K562 (cell line): Measurements from ENCODE around the gene PLAAT4. TPM values are rescaled to one million over a fixed set of nuclear protein-coding genes. Genes with fewer than 3 reads are reported as not detected.

Source experiments
- ATAC-seq: fragments of 200-7000 bp; cut with Tn5 transposase; 3 replicates; pipeline ENCODE4 v1.9.1; 2020; ENCODE audit warnings: moderate library complexity
- BruUV-seq: library from RNA; stranded (reverse); fragments of 400-500 nt; replicated peaks from 2 replicates; lab custom pipeline; 2021; lab: Mats Ljungman, UMichigan
- CTCF ChIA-PET: fragments of 300-600 bp; formaldehyde crosslinking; extraction: SDS; loops from one replicate; lab custom pipeline; 2021; ENCODE audit warnings: low intra/inter-chr PET ratio; lab: Yijun Ruan, JAX
- POLR2A ChIA-PET: fragments of 300-600, 350-650 bp; sonication (Branson Sonifier 250); formaldehyde crosslinking; extraction: SDS; loops from one replicate; lab custom pipeline; 2021; ENCODE audit warnings: antibody characterized with exemption, inconsistent platforms; lab: Yijun Ruan, JAX
- DNase-seq, 4 experiments: peaks; one replicate each; pipeline versions ENCODE4 v3.0.0 to v3.0.0-alpha.2; 2011 to 2018; ENCODE audit warnings: low spot score in 3 of 4, mixed read lengths in 3 of 4; ENCODE audit errors: extremely low read depth in 1 of 4
- FAIRE-seq: peaks from 2 replicates; lab custom pipeline; 2011; peaks lifted over from hg19 to GRCh38; lab: Jason Lieb, UNC
- H2AFZ ChIP-seq: 2 replicates; pipeline ENCODE4 v1.6.0; 2011; ENCODE audit warnings: low read depth, low read length, control low read depth, inconsistent platforms
- H3K27ac ChIP-seq: fragments of 200-600 bp; 3 replicates; pipeline ENCODE4 v1.8.0; 2011; ENCODE audit warnings: low read depth, mild to moderate bottlenecking, control low read depth, inconsistent platforms, low read length, moderate library complexity, mixed read lengths; ENCODE audit errors: extremely low read depth
- H3K27me3 ChIP-seq, 2 experiments: fragments of 300-600 bp in 1 of 2; 2 replicates in 1 of 2; 3 replicates in 1 of 2; pipeline versions ENCODE4 v1.6.0 to v1.8.0; 2011; ENCODE audit warnings: inconsistent platforms in 2 of 2, low read length in 2 of 2, mild to moderate bottlenecking in 1 of 2, mixed read lengths in 1 of 2, moderate library complexity in 1 of 2; ENCODE audit not compliant: control insufficient read depth in 2 of 2, insufficient read depth in 2 of 2
- H3K36me3 ChIP-seq: fragments of 300-600 bp; 3 replicates; pipeline ENCODE4 v1.8.0; 2011; ENCODE audit warnings: mild to moderate bottlenecking, low read length, inconsistent platforms; ENCODE audit not compliant: control insufficient read depth, insufficient read depth
- H3K4me1 ChIP-seq, 2 experiments: fragments of 200-600 bp in 1 of 2; replicated peaks in 1 of 2; 2 replicates in 1 of 2; 3 replicates in 1 of 2; pipeline versions ENCODE4 v1.5.1 to v1.8.0; 2011; ENCODE audit warnings: inconsistent platforms in 2 of 2, low read length in 2 of 2, mild to moderate bottlenecking in 1 of 2, mixed read lengths in 1 of 2, moderate library complexity in 1 of 2; ENCODE audit not compliant: control insufficient read depth in 2 of 2, insufficient read depth in 2 of 2
- H3K4me2 ChIP-seq: 2 replicates; pipeline ENCODE4 v1.6.1; 2011; ENCODE audit warnings: low read length, control low read depth, inconsistent platforms, mixed read lengths; ENCODE audit not compliant: insufficient read depth
- H3K4me3 ChIP-seq: fragments of 200-600 bp; sonication (generic), shearing (Covaris generic); 2 replicates; pipeline ENCODE4 v1.5.1; 2016; ENCODE audit warnings: control low read depth, inconsistent platforms
- H3K79me2 ChIP-seq: fragments of 200-600 bp; 3 replicates; pipeline ENCODE4 v1.8.0; 2011; ENCODE audit warnings: low read length, inconsistent platforms; ENCODE audit not compliant: control insufficient read depth, insufficient read depth
- H3K9ac ChIP-seq, 2 experiments: 2 replicates each; pipeline versions ENCODE4 v1.6.0 to v1.6.1; 2011; ENCODE audit warnings: low read depth in 2 of 2, low read length in 2 of 2, control low read depth in 1 of 2, inconsistent platforms in 1 of 2, mild to moderate bottlenecking in 1 of 2, mixed read lengths in 1 of 2; ENCODE audit not compliant: insufficient read depth in 1 of 2
- H3K9me1 ChIP-seq: one replicate; pipeline ENCODE4 v1.6.0; 2011; ENCODE audit warnings: inconsistent platforms, mild to moderate bottlenecking, low read length, moderate library complexity; ENCODE audit not compliant: control insufficient read depth, insufficient read depth
- H3K9me3 ChIP-seq: replicated peaks from 2 replicates; pipeline ENCODE4 v1.5.1; 2011; ENCODE audit warnings: low read depth, low read length, inconsistent platforms; ENCODE audit not compliant: control insufficient read depth, insufficient read depth
- H4K20me1 ChIP-seq: replicated peaks from 2 replicates; pipeline ENCODE4 v1.6.1; 2011; ENCODE audit warnings: low read length, inconsistent platforms, mixed read lengths; ENCODE audit not compliant: control insufficient read depth, insufficient read depth
- GABPB1 ChIP-seq: sonication (generic); formaldehyde crosslinking; IDR thresholded peaks from 2 replicates; pipeline ENCODE4 v1.8.0; 2022; ENCODE audit warnings: mild to moderate bottlenecking, missing genetic modification reagents
- MLLT1 ChIP-seq, 2 experiments: fragments of 450-650 bp; IDR thresholded peaks; 2 replicates each; pipeline ENCODE4 v1.6.1; 2016
- NFRKB ChIP-seq: fragments of 450-650 bp; IDR thresholded peaks from 2 replicates; pipeline ENCODE4 v1.6.1; 2016; ENCODE audit warnings: low read depth
- NONO ChIP-seq, 2 experiments: fragments of 200-400 bp in 1 of 2; fragments of 450-650 bp in 1 of 2; formaldehyde crosslinking in 1 of 2; IDR thresholded peaks; 2 replicates each; pipeline ENCODE4 v1.6.1; 2017; ENCODE audit warnings: low read depth in 2 of 2, mild to moderate bottlenecking in 2 of 2, moderate library complexity in 2 of 2, low read length in 1 of 2
- TRIM28 ChIP-seq: fragments of 450-650 bp; IDR thresholded peaks from 2 replicates; pipeline ENCODE4 v1.6.1; 2017
- WGBS: fragments of 100-300 bp; shearing (Covaris generic); methylation state at CpG from one replicate; pipeline ENCODE4 v1.1.6; 2016; ENCODE audit warnings: low coverage, mixed read lengths; ENCODE audit not compliant: insufficient coverage; ENCODE audit errors: missing lambda C conversion rate; 5-methylcytosine and 5-hydroxymethylcytosine counted together
- in situ Hi-C: fragments of 300-500 bp; cut with MboI; formaldehyde crosslinking; loops from 4 replicates; pipeline ENCODE4 v1.15.0; 2018; ENCODE audit warnings: inconsistent platforms, mixed read lengths
- intact Hi-C: fragments of 100-400 bp; cut with micrococcal nuclease; formaldehyde crosslinking; loops from 2 replicates; pipeline ENCODE4 v1.14.2; 2022
- polyA plus RNA-seq, 8 experiments: library from polyadenylated mRNA; depleted of rRNA in 4 of 8; stranded (reverse) in 5 of 8; unstranded in 3 of 8; fragments of >200 nt; fragmentation: Nextera tagmentation in 2 of 8; fragmentation: Illumina TruSeq in 1 of 8; extraction: Ambion mirVana in 2 of 8; extraction: Trizol in 1 of 8; gene quantifications; 2 replicates each; pipeline versions ENCODE4 v1.2.1 to v1.2.3, GENCODE V29; 2011 to 2014; ENCODE audit warnings: inconsistent platforms in 1 of 8, missing spikeins in 1 of 8
- total RNA-seq, 7 experiments: library from RNA; depleted of rRNA in 6 of 7; stranded (reverse); fragments of >200 nt in 6 of 7; fragmentation: Illumina TruSeq in 2 of 7; extraction: Trizol in 2 of 7; gene quantifications; 2 replicates each; pipeline versions ENCODE4 v1.2.1 to v1.2.3, GENCODE V29; 2011 to 2021; ENCODE audit warnings: low replicate concordance in 1 of 7
- TF ChIP-seq, protein P1 (sequence below), 2 experiments: fragments of 450-650 bp; conservative IDR thresholded peaks; 2 replicates each; pipeline ENCODE4 v1.6.1; 2017; ENCODE audit warnings: mild to moderate bottlenecking in 2 of 2, moderate library complexity in 2 of 2

PLAAT4 gene
- total and polyA plus RNA-seq, 9 of the 15 experiments (the other 6 are each of a cell fraction or from before 2014, with no cell fraction given): 0.54 to 3.0 (median 1.3) TPM; not detected in 1

GRCh38 chr11:63530021-63530420, 6.6 kb upstream of the PLAAT4 start:
- ATAC-seq: no peak
- 67% methylated on average over 2 of the region's 2 CpGs for whole genome bisulfite sequencing
- in situ Hi-C loops: no loop called here
- H3K4me1 ChIP-seq: peaks cover 1 to 47% of the 10 kb centered on the region in 2 experiments; a peak in 4 of 5 replicates
- TF ChIP-seq NFRKB (no peak), NONO (IDR thresholded peaks at IDR 0.05; ENCODE audit: low read depth in 2 of 2, low read length in 1 of 2) (no peak), MLLT1 (IDR thresholded peaks at IDR 0.05) (no peak), TRIM28 (no peak), GABPB1 (CRISPR knock-in tag) (no peak)
- TF ChIP-seq, protein P1, sequence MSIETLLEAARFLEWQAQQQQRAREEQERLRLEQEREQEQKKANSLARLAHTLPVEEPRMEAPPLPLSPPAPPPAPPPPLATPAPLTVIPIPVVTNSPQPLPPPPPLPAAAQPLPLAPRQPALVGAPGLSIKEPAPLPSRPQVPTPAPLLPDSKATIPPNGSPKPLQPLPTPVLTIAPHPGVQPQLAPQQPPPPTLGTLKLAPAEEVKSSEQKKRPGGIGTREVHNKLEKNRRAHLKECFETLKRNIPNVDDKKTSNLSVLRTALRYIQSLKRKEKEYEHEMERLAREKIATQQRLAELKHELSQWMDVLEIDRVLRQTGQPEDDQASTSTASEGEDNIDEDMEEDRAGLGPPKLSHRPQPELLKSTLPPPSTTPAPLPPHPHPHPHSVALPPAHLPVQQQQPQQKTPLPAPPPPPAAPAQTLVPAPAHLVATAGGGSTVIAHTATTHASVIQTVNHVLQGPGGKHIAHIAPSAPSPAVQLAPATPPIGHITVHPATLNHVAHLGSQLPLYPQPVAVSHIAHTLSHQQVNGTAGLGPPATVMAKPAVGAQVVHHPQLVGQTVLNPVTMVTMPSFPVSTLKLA (conservative IDR thresholded peaks at IDR 0.05): no peak
- TF ChIP-seq, all 486 proteins: peak for 0
- intact Hi-C loops: no loop called here
- no peak overlapping the region for H3K27ac ChIP-seq
- BruUV-seq: no TSS peak
- H3K4me3 ChIP-seq: no peak overlapping the region
- no peak for DNase-seq
- H3K79me2 ChIP-seq: no peaks in the 10 kb centered on the region
- no peaks in the 10 kb centered on the region for H3K9me1 ChIP-seq
- no peak overlapping the region for H3K4me2 ChIP-seq
- H4K20me1 ChIP-seq: no peaks in the 10 kb centered on the region
- POLR2A ChIA-PET: interaction anchor here (0.7 to 1.2 kb wide), 2 partner anchors 8 to 281 kb away, joined by 3 read pairs; no protein-coding TSS in a partner anchor
- peak overlapping the region; percentile 76; the same call in 1 of the 2 replicates for H2AFZ ChIP-seq
- H3K9me3 ChIP-seq: no peaks in the 10 kb centered on the region
- CTCF ChIA-PET: no interaction called here
- no peak overlapping the region for H3K9ac ChIP-seq
- no peaks in the 10 kb centered on the region for H3K36me3 ChIP-seq
- no peaks in the 10 kb centered on the region for H3K27me3 ChIP-seq
- FAIRE-seq: no peak
